HepG2 (cell line): ENCODE data around the gene KCNG4. TPM values are rescaled to one million over a fixed set of nuclear protein-coding genes. Genes with fewer than 3 reads are reported as not detected.
A peak's percentile ranks its signal among the peaks of the same experiment; 100 is the strongest.

ENCODE experiments used
- FIP1L1 ChIP-seq: fragments of 200-400 bp; formaldehyde crosslinking; IDR thresholded peaks from 2 replicates; pipeline ENCODE4 v1.6.1; 2018; ENCODE audit warnings: low read depth, mild to moderate bottlenecking, low read length, moderate library complexity, borderline replicate concordance; ENCODE audit not compliant: insufficient read depth
- HNF1B ChIP-seq: sonication (generic); formaldehyde crosslinking; IDR thresholded peaks from 2 replicates; pipeline ENCODE4 v1.5.1; 2020; ENCODE audit warnings: mild to moderate bottlenecking, moderate library complexity, missing genetic modification reagents
- KLF15 ChIP-seq: sonication (generic); formaldehyde crosslinking; IDR thresholded peaks from 2 replicates; pipeline ENCODE4 v1.8.1; 2023; ENCODE audit warnings: borderline replicate concordance, mild to moderate bottlenecking, inconsistent platforms, missing genetic modification reagents, mixed read lengths
- KMT2A ChIP-seq: sonication (generic); formaldehyde crosslinking; IDR thresholded peaks from 2 replicates; pipeline ENCODE4 v1.4.0; 2020; ENCODE audit warnings: missing genetic modification reagents
- MTF2 ChIP-seq: sonication (generic); formaldehyde crosslinking; IDR thresholded peaks from 2 replicates; pipeline ENCODE4 v1.5.0; 2020; ENCODE audit warnings: missing genetic modification reagents, borderline replicate concordance
- NR0B2 ChIP-seq: sonication (generic); formaldehyde crosslinking; IDR thresholded peaks from 2 replicates; pipeline ENCODE4 v1.4.0; 2020; ENCODE audit warnings: mild to moderate bottlenecking, missing genetic modification reagents
- RFXANK ChIP-seq: IDR thresholded peaks from 2 replicates; pipeline ENCODE4 v1.6.1; 2016
- ZBTB43 ChIP-seq: sonication (generic); formaldehyde crosslinking; conservative IDR thresholded peaks from 2 replicates; pipeline ENCODE4 v1.4.0; 2020; ENCODE audit warnings: missing genetic modification reagents
- ZFP36 ChIP-seq: fragments of 150-350 bp; IDR thresholded peaks from 2 replicates; pipeline ENCODE4 v1.6.1; 2018; ENCODE audit warnings: borderline replicate concordance, low read length, low read depth; ENCODE audit not compliant: partially characterized antibody
- ZGPAT ChIP-seq: IDR thresholded peaks from 2 replicates; pipeline ENCODE4 v1.6.1; 2016; ENCODE audit warnings: mild to moderate bottlenecking
- ZIK1 ChIP-seq: sonication (generic); formaldehyde crosslinking; IDR thresholded peaks from 2 replicates; pipeline ENCODE4 v1.5.0; 2020; ENCODE audit warnings: mild to moderate bottlenecking, low read depth, missing genetic modification reagents, borderline replicate concordance
- ZNF276 ChIP-seq: sonication (generic); formaldehyde crosslinking; IDR thresholded peaks from 2 replicates; pipeline ENCODE4 v1.4.0; 2020; ENCODE audit warnings: mild to moderate bottlenecking, low read depth, missing genetic modification reagents
- ZNF513 ChIP-seq: sonication (generic); formaldehyde crosslinking; conservative IDR thresholded peaks from 2 replicates; pipeline ENCODE4 v1.5.0; 2020; ENCODE audit warnings: missing genetic modification reagents
- ZNF557 ChIP-seq: sonication (generic); formaldehyde crosslinking; IDR thresholded peaks from 2 replicates; pipeline ENCODE4 v1.4.0; 2020; ENCODE audit warnings: missing genetic modification reagents
- ZNF569 ChIP-seq: sonication (generic); formaldehyde crosslinking; IDR thresholded peaks from 2 replicates; pipeline ENCODE4 v1.5.0; 2020; ENCODE audit warnings: mild to moderate bottlenecking, missing genetic modification reagents, moderate library complexity, borderline replicate concordance
- ZNF598 ChIP-seq: sonication (generic); formaldehyde crosslinking; IDR thresholded peaks from 2 replicates; pipeline ENCODE4 v1.5.1; 2020; ENCODE audit warnings: mild to moderate bottlenecking, missing genetic modification reagents, borderline replicate concordance
- ZNF607 ChIP-seq: sonication (generic); formaldehyde crosslinking; IDR thresholded peaks from 2 replicates; pipeline ENCODE4 v1.5.1; 2020; ENCODE audit warnings: missing genetic modification reagents, mild to moderate bottlenecking, borderline replicate concordance
- ZNF720 ChIP-seq: sonication (generic); formaldehyde crosslinking; IDR thresholded peaks from 2 replicates; pipeline ENCODE4 v1.4.0; 2020; ENCODE audit warnings: missing genetic modification reagents
- ZSCAN29 ChIP-seq: sonication (generic); formaldehyde crosslinking; conservative IDR thresholded peaks from 2 replicates; pipeline ENCODE4 v1.4.0; 2020; ENCODE audit warnings: mild to moderate bottlenecking, missing genetic modification reagents
- polyA plus RNA-seq, 8 experiments: library from polyadenylated mRNA; depleted of rRNA in 3 of 8; stranded (reverse) in 7 of 8; unstranded in 1 of 8; fragments of >200 nt; fragmentation: Illumina TruSeq in 4 of 8; extraction: Trizol in 4 of 8; gene quantifications; 2 replicates each; pipeline versions ENCODE4 v1.2.1 to v1.2.3, GENCODE V29; 2011 to 2016; ENCODE audit warnings: low read depth in 4 of 8, missing spikeins in 1 of 8, mixed read lengths in 1 of 8; ENCODE audit not compliant: insufficient read depth in 1 of 8
- total RNA-seq, 5 experiments: library from RNA; depleted of rRNA; stranded (reverse); fragments of >200 nt; fragmentation: Illumina TruSeq; extraction: Trizol; gene quantifications; 2 replicates each; pipeline ENCODE4 v1.2.3, GENCODE V29; 2016; ENCODE audit warnings: low read depth in 1 of 5

The KCNG4 gene
- total and polyA plus RNA-seq, 2 of the 13 experiments (the other 11 are each of a cell fraction or from before 2014, with no cell fraction given): not detected

- peak; percentile 88 for TF ChIP-seq ZGPAT (CRISPR knock-in tag)
- 0 out of 2 replicates have a peak, but pooled peaks have one; percentile 45 for TF ChIP-seq ZNF720
- no peak for TF ChIP-seq ZNF569 (CRISPR knock-in tag)
- peak; percentile 80; the same call in 1 of the 2 replicates for TF ChIP-seq ZNF607 (CRISPR knock-in tag)
- peak; percentile 94 for TF ChIP-seq HNF1B (CRISPR knock-in tag)
- peak; percentile 94 for TF ChIP-seq KLF15
- TF ChIP-seq ZNF276 (CRISPR knock-in tag): peak; percentile 78; the same call in 1 of the 2 replicates
- no peak for TF ChIP-seq ZFP36
- no peak for TF ChIP-seq ZNF513 (CRISPR knock-in tag)
- 0 out of 2 replicates have a peak, but pooled peaks have one; percentile 34 for TF ChIP-seq ZSCAN29 (CRISPR knock-in tag)
- TF ChIP-seq KMT2A: peak; percentile 98
- TF ChIP-seq MTF2 (CRISPR knock-in tag): peak; percentile 50; the same call in 1 of the 2 replicates
- TF ChIP-seq RFXANK (CRISPR knock-in tag): peak; percentile 82
- peak; percentile 82; the same call in 1 of the 2 replicates for TF ChIP-seq ZIK1 (CRISPR knock-in tag)
- TF ChIP-seq ZNF557: no peak
- peak; percentile 87 for TF ChIP-seq NR0B2 (CRISPR knock-in tag)
- TF ChIP-seq ZNF598 (CRISPR knock-in tag): peak; percentile 12; the same call in 1 of the 2 replicates
- TF ChIP-seq FIP1L1: 0 out of 2 replicates have a peak, but pooled peaks have one; percentile 53
- TF ChIP-seq ZBTB43 (CRISPR knock-in tag): peak; percentile 63; the same call in 1 of the 2 replicates
Measured at GRCh38 chr16:84186685-84187437, 53.0 kb downstream of the KCNG4 start, which contains the start of gene TAF1C (continued).
